Measurements from ENCODE around the gene RNF220. TPM values are rescaled to one million over a fixed set of nuclear protein-coding genes. Genes with fewer than 3 reads are reported as not detected.

The RNF220 gene
- total and polyA plus RNA-seq, 2 donors from 2014 or later: 66.9 to 69.0 TPM

DNA sequence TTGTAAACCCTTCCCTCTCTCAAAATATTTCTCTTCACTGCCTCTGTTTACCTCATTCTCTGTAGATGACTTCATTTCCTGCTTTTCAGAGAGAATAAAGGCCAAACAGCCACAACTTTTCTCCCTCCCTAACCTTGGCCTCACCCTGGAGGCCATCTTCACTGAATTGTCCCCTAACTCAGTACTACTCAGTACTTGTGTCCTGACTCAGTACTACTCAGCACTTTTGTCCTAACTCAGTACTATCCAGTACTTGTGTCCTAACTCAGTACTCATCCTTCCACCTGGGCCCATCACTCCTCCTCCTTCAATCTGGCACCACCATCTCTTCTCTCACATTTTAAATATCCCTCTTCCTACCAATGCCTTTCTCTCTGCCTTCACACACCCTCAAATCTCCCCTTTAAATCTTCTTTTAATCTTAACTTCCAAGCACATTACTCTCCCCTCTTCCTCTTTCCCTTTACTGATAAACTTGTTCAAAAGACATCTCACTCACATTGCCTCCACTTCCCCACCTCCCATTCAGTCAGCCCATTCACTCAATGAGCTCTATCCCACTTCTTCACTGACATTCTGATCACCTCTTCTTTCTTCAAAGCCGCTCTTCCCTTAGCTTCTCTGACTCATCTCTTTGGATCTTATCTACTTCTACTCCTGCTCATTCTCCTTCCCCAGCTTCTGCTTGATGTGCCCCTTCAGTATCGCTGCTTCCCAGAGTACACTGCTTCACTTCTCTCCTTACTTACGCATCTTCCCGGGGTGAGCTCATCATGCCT, 121.4 kb downstream of the RNF220 start:
- H3K27ac ChIP-seq (ENCODE audit: low read depth in 2 of 2, low read length in 2 of 2): no peak overlapping the region
- H3K4me3 ChIP-seq (ENCODE audit: low read length in 3 of 3): no peak overlapping the region
- H3K4me1 ChIP-seq (ENCODE audit: control insufficient read depth in 2 of 3, insufficient read depth in 2 of 3, low read depth in 1 of 3, low read length in 3 of 3): peaks cover 0 to 3% (median 0%) of the 10 kb centered on the region in 3 donors
- DNase-seq (no peak), FAIRE-seq (no peak)
- H3K9ac ChIP-seq (ENCODE audit: low read length in 3 of 3): no peak overlapping the region
- no peaks in the 10 kb centered on the region for H3K9me3 ChIP-seq (ENCODE audit: control insufficient read depth in 2 of 3, insufficient read depth in 1 of 3, low read length in 3 of 3)
- intact Hi-C loops (cut with DNase I): no loop called here
- TF ChIP-seq, protein P1, sequence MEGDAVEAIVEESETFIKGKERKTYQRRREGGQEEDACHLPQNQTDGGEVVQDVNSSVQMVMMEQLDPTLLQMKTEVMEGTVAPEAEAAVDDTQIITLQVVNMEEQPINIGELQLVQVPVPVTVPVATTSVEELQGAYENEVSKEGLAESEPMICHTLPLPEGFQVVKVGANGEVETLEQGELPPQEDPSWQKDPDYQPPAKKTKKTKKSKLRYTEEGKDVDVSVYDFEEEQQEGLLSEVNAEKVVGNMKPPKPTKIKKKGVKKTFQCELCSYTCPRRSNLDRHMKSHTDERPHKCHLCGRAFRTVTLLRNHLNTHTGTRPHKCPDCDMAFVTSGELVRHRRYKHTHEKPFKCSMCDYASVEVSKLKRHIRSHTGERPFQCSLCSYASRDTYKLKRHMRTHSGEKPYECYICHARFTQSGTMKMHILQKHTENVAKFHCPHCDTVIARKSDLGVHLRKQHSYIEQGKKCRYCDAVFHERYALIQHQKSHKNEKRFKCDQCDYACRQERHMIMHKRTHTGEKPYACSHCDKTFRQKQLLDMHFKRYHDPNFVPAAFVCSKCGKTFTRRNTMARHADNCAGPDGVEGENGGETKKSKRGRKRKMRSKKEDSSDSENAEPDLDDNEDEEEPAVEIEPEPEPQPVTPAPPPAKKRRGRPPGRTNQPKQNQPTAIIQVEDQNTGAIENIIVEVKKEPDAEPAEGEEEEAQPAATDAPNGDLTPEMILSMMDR (IDR thresholded peaks at IDR 0.05; ENCODE audit: borderline replicate concordance, extremely low read depth, insufficient read depth): no peak
- H3K36me3 ChIP-seq (ENCODE audit: control insufficient read depth in 2 of 3, insufficient read depth in 3 of 3, low read length in 3 of 3): no peaks in the 10 kb centered on the region
- peaks cover 9% of the 10 kb centered on the region for H3K27me3 ChIP-seq (ENCODE audit: control insufficient read depth, insufficient read depth, low read length)

DNA sequence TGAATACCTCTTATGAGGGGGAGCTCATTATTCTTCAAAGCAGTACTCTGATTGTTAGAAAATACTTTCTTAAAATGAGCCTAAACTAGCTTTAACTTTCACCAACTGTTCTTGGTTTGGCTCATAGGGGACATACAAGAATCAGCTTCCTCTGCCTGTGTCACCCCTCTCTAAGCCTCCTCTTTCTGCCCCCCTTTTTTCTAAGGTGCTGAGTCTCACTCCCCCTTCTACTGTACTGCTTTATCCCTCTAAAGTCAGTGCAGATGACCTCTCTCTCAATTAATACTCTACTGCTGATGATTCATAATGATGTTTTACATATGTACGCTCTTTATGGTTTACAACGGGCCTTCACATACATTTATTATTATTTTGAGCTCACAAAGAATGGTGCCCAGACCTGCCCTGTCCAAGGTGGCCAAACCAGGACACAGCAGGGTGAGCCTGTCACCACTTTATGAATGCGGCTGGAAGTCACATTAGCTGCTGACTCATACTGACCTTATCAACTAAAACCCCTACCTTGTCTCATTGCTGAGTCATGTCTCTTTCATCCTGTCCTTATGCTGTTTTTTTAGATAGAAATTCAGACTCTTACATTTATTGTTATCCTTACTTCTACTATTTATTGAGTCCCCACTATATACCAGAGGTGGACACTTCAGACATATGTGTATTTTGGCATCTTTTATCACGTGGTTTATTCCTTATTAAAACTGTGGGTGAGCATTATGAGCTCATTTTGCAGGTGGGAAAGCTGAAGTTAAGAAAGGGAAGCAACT, 126.9 kb downstream of the RNF220 start:
- no peak for DNase-seq

DNA sequence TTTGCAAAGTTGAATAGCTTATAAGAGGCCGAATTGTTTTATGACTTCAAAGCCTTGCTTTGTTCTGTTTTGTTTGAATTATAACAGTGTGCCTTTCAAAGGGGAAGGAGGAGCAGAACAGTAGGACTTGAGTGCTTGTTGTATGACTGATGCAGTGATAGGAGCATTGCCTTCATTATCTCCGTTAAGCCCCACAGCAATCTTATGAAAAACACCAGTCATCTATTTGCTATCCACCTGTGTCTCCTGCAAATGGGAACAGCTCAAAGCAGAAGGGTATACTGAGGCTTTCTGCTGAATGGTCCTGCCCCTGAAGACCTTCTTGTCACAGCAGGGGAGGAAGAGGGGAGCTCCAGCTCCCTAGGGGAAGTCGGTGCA, 127.5 kb downstream of the RNF220 start:
- FAIRE-seq (no peak), DNase-seq (no peak)
- Histone ChIP-seq H3K9ac (ENCODE audit: low read length in 3 of 3) (no peak overlapping the region), H3K27ac (ENCODE audit: low read depth in 2 of 2, low read length in 2 of 2) (no peak overlapping the region), H3K4me3 (ENCODE audit: low read length in 3 of 3) (no peak overlapping the region), H3K4me1 (ENCODE audit: control insufficient read depth in 2 of 3, insufficient read depth in 2 of 3, low read depth in 1 of 3, low read length in 3 of 3) (no peaks in the 10 kb centered on the region), H3K27me3 (ENCODE audit: control insufficient read depth, insufficient read depth, low read length) (peaks cover 4% of the 10 kb centered on the region), H3K36me3 (ENCODE audit: control insufficient read depth in 2 of 3, insufficient read depth in 3 of 3, low read length in 3 of 3) (no peaks in the 10 kb centered on the region), H3K9me3 (ENCODE audit: control insufficient read depth in 2 of 3, insufficient read depth in 1 of 3, low read length in 3 of 3) (no peaks in the 10 kb centered on the region)
- TF ChIP-seq, protein P1 (IDR thresholded peaks at IDR 0.05; ENCODE audit: borderline replicate concordance, extremely low read depth, insufficient read depth): no peak
- intact Hi-C loops (cut with DNase I): no loop called here

More for the DNA sequence above, 126.9 kb downstream of the RNF220 start:
- Histone ChIP-seq H3K36me3 (ENCODE audit: control insufficient read depth in 2 of 3, insufficient read depth in 3 of 3, low read length in 3 of 3) (no peaks in the 10 kb centered on the region), H3K4me3 (ENCODE audit: low read length in 3 of 3) (no peak overlapping the region), H3K27ac (ENCODE audit: low read depth in 2 of 2, low read length in 2 of 2) (no peak overlapping the region), H3K9me3 (ENCODE audit: control insufficient read depth in 2 of 3, insufficient read depth in 1 of 3, low read length in 3 of 3) (no peaks in the 10 kb centered on the region), H3K27me3 (ENCODE audit: control insufficient read depth, insufficient read depth, low read length) (peaks cover 5% of the 10 kb centered on the region), H3K4me1 (ENCODE audit: control insufficient read depth in 2 of 3, insufficient read depth in 2 of 3, low read depth in 1 of 3, low read length in 3 of 3) (no peaks in the 10 kb centered on the region), H3K9ac (ENCODE audit: low read length in 3 of 3) (no peak overlapping the region)
- TF ChIP-seq, protein P1 (IDR thresholded peaks at IDR 0.05; ENCODE audit: borderline replicate concordance, extremely low read depth, insufficient read depth): no peak
- FAIRE-seq: no peak
- intact Hi-C loops (cut with DNase I): no loop called here

Data from kidney (tissue), 14 donors.